ENCODE results near the gene VASH2.

The VASH2 gene

GRCh38 chr1:212937034-212937433, 13.3 kb upstream of the VASH2 start:
- no peak overlapping the region for H3K4me3 ChIP-seq (ENCODE audit: low read depth, low read length)
- peaks cover 3% of the 10 kb centered on the region; the same call in 1 of the 2 replicates for H3K9me3 ChIP-seq
- DNase-seq: no peak
- TF ChIP-seq CTCF (IDR thresholded peaks at IDR 0.05; ENCODE audit: low read depth, low read length): no peak
- H3K27me3 ChIP-seq: no peaks in the 10 kb centered on the region
- no peaks in the 10 kb centered on the region; the same call in 1 of the 2 replicates for H3K4me1 ChIP-seq
- no peaks in the 10 kb centered on the region for H3K36me3 ChIP-seq

- H3K36me3 ChIP-seq: no peaks in the 10 kb centered on the region
- H3K27me3 ChIP-seq: no peaks in the 10 kb centered on the region
- no peak for TF ChIP-seq CTCF (IDR thresholded peaks at IDR 0.05; ENCODE audit: low read depth, low read length)
- peak; percentile 65 for DNase-seq
- no peaks in the 10 kb centered on the region; the same call in 1 of the 2 replicates for H3K4me1 ChIP-seq
- no peak overlapping the region for H3K4me3 ChIP-seq (ENCODE audit: low read depth, low read length)
- peaks cover 3% of the 10 kb centered on the region; the same call in 1 of the 2 replicates for H3K9me3 ChIP-seq
Observed at GRCh38 chr1:212938846-212939245, 11.5 kb upstream of the VASH2 start.

GRCh38 chr1:212941452-212941851, 8.9 kb upstream of the VASH2 start:
- TF ChIP-seq CTCF (IDR thresholded peaks at IDR 0.05; ENCODE audit: low read depth, low read length): no peak
- H3K27me3 ChIP-seq: no peaks in the 10 kb centered on the region
- no peaks in the 10 kb centered on the region; the same call in 1 of the 2 replicates for H3K4me1 ChIP-seq
- no peak for DNase-seq
- no peak overlapping the region for H3K4me3 ChIP-seq (ENCODE audit: low read depth, low read length)
- peaks cover 3% of the 10 kb centered on the region; the same call in 1 of the 2 replicates for H3K9me3 ChIP-seq
- H3K36me3 ChIP-seq: no peaks in the 10 kb centered on the region

- DNase-seq: no peak
- H3K9me3 ChIP-seq: peaks cover 3% of the 10 kb centered on the region; the same call in 1 of the 2 replicates
- H3K36me3 ChIP-seq: no peaks in the 10 kb centered on the region
- H3K27me3 ChIP-seq: no peaks in the 10 kb centered on the region
- TF ChIP-seq CTCF (IDR thresholded peaks at IDR 0.05; ENCODE audit: low read depth, low read length): no peak
- no peak overlapping the region for H3K4me3 ChIP-seq (ENCODE audit: low read depth, low read length)
- no peaks in the 10 kb centered on the region; the same call in 1 of the 2 replicates for H3K4me1 ChIP-seq
Observed at GRCh38 chr1:212942679-212943392, 7.5 kb upstream of the VASH2 start.

- H3K27me3 ChIP-seq: no peaks in the 10 kb centered on the region
- no peak for DNase-seq
- no peak overlapping the region for H3K4me3 ChIP-seq (ENCODE audit: low read depth, low read length)
- H3K36me3 ChIP-seq: no peaks in the 10 kb centered on the region
- H3K4me1 ChIP-seq: no peaks in the 10 kb centered on the region; the same call in 1 of the 2 replicates
- H3K9me3 ChIP-seq: peaks cover 3% of the 10 kb centered on the region; the same call in 1 of the 2 replicates
- no peak for TF ChIP-seq CTCF (IDR thresholded peaks at IDR 0.05; ENCODE audit: low read depth, low read length)
Observed at GRCh38 chr1:212943393-212943710, 7.0 kb upstream of the VASH2 start.

- DNase-seq: no peak
- Histone ChIP-seq H3K36me3 (no peaks in the 10 kb centered on the region), H3K9me3 (peaks cover 3% of the 10 kb centered on the region; the same call in 1 of the 2 replicates), H3K4me3 (ENCODE audit: low read depth, low read length) (no peak overlapping the region), H3K4me1 (no peaks in the 10 kb centered on the region), H3K27me3 (no peaks in the 10 kb centered on the region)
- TF ChIP-seq CTCF (IDR thresholded peaks at IDR 0.05; ENCODE audit: low read depth, low read length): no peak
Observed at GRCh38 chr1:212944229-212944901, 6.0 kb upstream of the VASH2 start.

Measured in BE2C (cell line).